ENCODE measurements around the gene CENPF.

GRCh38 chr1:214581785-214582184 is 21.2 kb upstream of the CENPF start:
- TF ChIP-seq CTCF (IDR thresholded peaks at IDR 0.05 in 4 of 5, conservative IDR thresholded peaks at IDR 0.05 in 1 of 5) (no peak), POLR2A (IDR thresholded peaks at IDR 0.05) (no peak)
